ENCODE data around the gene GPR108. TPM values are rescaled to one million over a fixed set of nuclear protein-coding genes. Genes with fewer than 3 reads are reported as not detected.

The GPR108 gene
- polyA plus RNA-seq, 3 donors = 90.9 to 147 (median 129) TPM

DNA sequence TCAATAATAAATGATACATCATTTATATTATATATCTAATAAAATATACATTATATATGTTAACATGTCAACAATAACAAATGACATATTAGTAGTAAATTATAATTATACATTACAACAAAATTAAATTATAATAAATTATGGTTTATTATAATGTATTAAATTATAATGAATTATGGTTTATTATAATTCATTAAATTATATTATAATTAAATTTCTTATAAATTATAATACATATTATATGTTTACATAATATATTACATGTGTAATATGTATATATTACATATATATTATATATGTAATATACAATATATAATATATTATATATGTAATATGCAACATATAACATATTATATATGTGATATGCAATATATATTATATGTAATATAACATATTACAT is 37.4 kb downstream of the GPR108 start:
- no peak overlapping the region for H3K4me2 ChIP-seq (replicated peaks; ENCODE audit: extremely low read depth, low read length, poor library complexity, severe bottlenecking)
- no peaks in the 10 kb centered on the region for H3K9me3 ChIP-seq (replicated peaks in 1 of 2; ENCODE audit: control insufficient read depth in 1 of 2, insufficient read depth in 1 of 2, low read length in 2 of 2)
- H3K36me3 ChIP-seq (replicated peaks in 1 of 2; ENCODE audit: control insufficient read depth in 1 of 2, insufficient read depth in 2 of 2, low read length in 2 of 2) = no peaks in the 10 kb centered on the region
- no peaks in the 10 kb centered on the region for H3K79me2 ChIP-seq (ENCODE audit: insufficient read depth, low read length)
- Mint-ChIP-seq H3K36me3 (no peaks in the 10 kb centered on the region), H3K27me3 (ENCODE audit: low read depth in 3 of 3) (peaks cover 3 to 38% (median 20%) of the 10 kb centered on the region in 3 donors), H3K4me3 (no peak overlapping the region), H3K9me3 (peaks cover 0 to 2% (median 0%) of the 10 kb centered on the region in 7 donors), H3K4me1 (peaks cover 7% of the 10 kb centered on the region), H3K27ac (no peak overlapping the region)
- H3K9ac ChIP-seq (ENCODE audit: insufficient read depth, low read length, poor library complexity, severe bottlenecking) = no peak overlapping the region
- peaks cover 5 to 6% of the 10 kb centered on the region in 2 donors for H3K4me1 ChIP-seq (ENCODE audit: control insufficient read depth in 1 of 2, insufficient read depth in 2 of 2, low read length in 2 of 2)
- H3K27ac ChIP-seq (ENCODE audit: low read depth in 1 of 2, low read length in 2 of 2) = no peak overlapping the region
- TF ChIP-seq, protein P1, sequence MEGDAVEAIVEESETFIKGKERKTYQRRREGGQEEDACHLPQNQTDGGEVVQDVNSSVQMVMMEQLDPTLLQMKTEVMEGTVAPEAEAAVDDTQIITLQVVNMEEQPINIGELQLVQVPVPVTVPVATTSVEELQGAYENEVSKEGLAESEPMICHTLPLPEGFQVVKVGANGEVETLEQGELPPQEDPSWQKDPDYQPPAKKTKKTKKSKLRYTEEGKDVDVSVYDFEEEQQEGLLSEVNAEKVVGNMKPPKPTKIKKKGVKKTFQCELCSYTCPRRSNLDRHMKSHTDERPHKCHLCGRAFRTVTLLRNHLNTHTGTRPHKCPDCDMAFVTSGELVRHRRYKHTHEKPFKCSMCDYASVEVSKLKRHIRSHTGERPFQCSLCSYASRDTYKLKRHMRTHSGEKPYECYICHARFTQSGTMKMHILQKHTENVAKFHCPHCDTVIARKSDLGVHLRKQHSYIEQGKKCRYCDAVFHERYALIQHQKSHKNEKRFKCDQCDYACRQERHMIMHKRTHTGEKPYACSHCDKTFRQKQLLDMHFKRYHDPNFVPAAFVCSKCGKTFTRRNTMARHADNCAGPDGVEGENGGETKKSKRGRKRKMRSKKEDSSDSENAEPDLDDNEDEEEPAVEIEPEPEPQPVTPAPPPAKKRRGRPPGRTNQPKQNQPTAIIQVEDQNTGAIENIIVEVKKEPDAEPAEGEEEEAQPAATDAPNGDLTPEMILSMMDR (IDR thresholded peaks at IDR 0.05) = no peak
- no peak overlapping the region for H2AFZ ChIP-seq (ENCODE audit: insufficient read depth, low read depth, low read length, poor library complexity, severe bottlenecking)
- H3K27me3 ChIP-seq (ENCODE audit: control insufficient read depth in 2 of 2, insufficient read depth in 2 of 2, low read length in 2 of 2) = peaks cover 0 to 3% of the 10 kb centered on the region in 2 donors
- DNase-seq = no peak
- H3K4me3 ChIP-seq (replicated peaks in 1 of 3; ENCODE audit: low read depth in 2 of 3, low read length in 3 of 3) = no peak overlapping the region
- intact Hi-C loops (cut with micrococcal nuclease) = loop anchor here in 1 of 2 donors (10.0 kb wide), 1 partner anchor 55 kb away; no protein-coding TSS in a partner anchor
- H4K20me1 ChIP-seq (ENCODE audit: insufficient read depth, low read length) = no peaks in the 10 kb centered on the region

DNA sequence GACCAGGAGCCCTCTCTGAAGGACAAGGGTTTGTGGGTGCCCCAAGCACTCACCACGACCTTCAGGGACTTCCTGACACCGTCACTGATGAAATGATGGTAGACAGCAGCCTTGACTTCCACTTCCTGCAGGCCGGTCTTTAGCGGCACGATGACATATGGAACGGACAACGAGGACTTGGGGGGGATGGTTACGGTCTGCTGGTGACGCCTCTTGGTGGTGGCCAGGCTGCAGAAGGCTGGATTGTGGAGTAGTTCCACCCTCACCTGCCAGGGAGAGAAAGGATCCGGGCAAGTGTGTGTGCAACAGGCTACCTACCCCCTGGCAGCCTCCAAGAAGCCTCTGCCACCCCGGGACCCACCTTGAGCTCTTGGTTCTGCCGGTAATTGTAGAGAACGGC is 40.1 kb downstream of the GPR108 start:
- H3K27me3 ChIP-seq (ENCODE audit: control insufficient read depth in 2 of 2, insufficient read depth in 2 of 2, low read length in 2 of 2) = peaks cover 0 to 3% of the 10 kb centered on the region in 2 donors
- peak; percentile 42 to 78 (median 50) for DNase-seq
- 56% methylated on average over 6 of the region's 13 CpGs for WGBS (ENCODE audit: insufficient coverage)
- no peak overlapping the region for H3K4me2 ChIP-seq (replicated peaks; ENCODE audit: extremely low read depth, low read length, poor library complexity, severe bottlenecking)
- H3K4me3 ChIP-seq (replicated peaks in 1 of 3; ENCODE audit: low read depth in 2 of 3, low read length in 3 of 3) = no peak overlapping the region
- Mint-ChIP-seq H3K27me3 (ENCODE audit: low read depth in 3 of 3) (peaks cover 4 to 29% (median 21%) of the 10 kb centered on the region in 3 donors), H3K27ac (no peak overlapping the region), H3K9me3 (peaks cover 0 to 3% (median 0%) of the 10 kb centered on the region in 7 donors), H3K4me3 (peak overlapping the region in 1 of 2 donors; percentile 7), H3K4me1 (peaks cover 7% of the 10 kb centered on the region), H3K36me3 (no peaks in the 10 kb centered on the region)
- no peaks in the 10 kb centered on the region for H3K9me3 ChIP-seq (replicated peaks in 1 of 2; ENCODE audit: control insufficient read depth in 1 of 2, insufficient read depth in 1 of 2, low read length in 2 of 2)
- no peak overlapping the region for H3K9ac ChIP-seq (ENCODE audit: insufficient read depth, low read length, poor library complexity, severe bottlenecking)
- H3K36me3 ChIP-seq (replicated peaks in 1 of 2; ENCODE audit: control insufficient read depth in 1 of 2, insufficient read depth in 2 of 2, low read length in 2 of 2) = no peaks in the 10 kb centered on the region
- TF ChIP-seq, protein P1 (IDR thresholded peaks at IDR 0.05) = no peak
- intact Hi-C loops (cut with micrococcal nuclease) = no loop called here
- no peaks in the 10 kb centered on the region for H4K20me1 ChIP-seq (ENCODE audit: insufficient read depth, low read length)
- peak overlapping the region; percentile 42 for H2AFZ ChIP-seq (ENCODE audit: insufficient read depth, low read depth, low read length, poor library complexity, severe bottlenecking)
- H3K27ac ChIP-seq (ENCODE audit: low read depth in 1 of 2, low read length in 2 of 2) = no peak overlapping the region
- no peaks in the 10 kb centered on the region for H3K79me2 ChIP-seq (ENCODE audit: insufficient read depth, low read length)
- peaks cover 5 to 6% of the 10 kb centered on the region in 2 donors for H3K4me1 ChIP-seq (ENCODE audit: control insufficient read depth in 1 of 2, insufficient read depth in 2 of 2, low read length in 2 of 2)

Measured in CD14-positive monocyte (primary cell).